ENCODE measurements around the gene INSRR.

INSRR gene

GRCh38 chr1:156858959-156859522 is at the start of gene INSRR:
TSS of gene INSRR (minus strand) at chr1:156859117. CDS start at chr1:156858621, 496 bp downstream.
- H3K4me3 ChIP-seq (ENCODE audit: low read depth, low read length) = peak within 1 kb of the TSS; percentile 40
- DNase-seq (ENCODE audit: low read depth) = no peak

DNA sequence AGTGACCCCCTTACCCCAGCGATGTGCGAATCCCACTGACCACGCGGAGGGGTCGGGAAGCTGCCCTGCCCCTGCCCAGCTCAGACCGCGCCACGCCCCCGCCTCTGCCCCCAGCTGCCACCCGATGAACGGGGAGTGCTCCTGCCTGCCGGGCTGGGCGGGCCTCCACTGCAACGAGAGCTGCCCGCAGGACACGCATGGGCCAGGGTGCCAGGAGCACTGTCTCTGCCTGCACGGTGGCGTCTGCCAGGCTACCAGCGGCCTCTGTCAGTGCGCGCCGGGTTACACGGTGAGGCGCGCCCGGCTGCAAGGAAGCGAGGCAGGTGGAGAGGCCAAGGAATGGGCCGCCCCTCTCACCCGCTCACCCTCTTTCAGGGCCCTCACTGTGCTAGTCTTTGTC is 49.6 kb upstream of the INSRR start:
- no peak overlapping the region for H3K4me3 ChIP-seq (ENCODE audit: low read depth, low read length)
- no peak for DNase-seq (ENCODE audit: low read depth)

DNA sequence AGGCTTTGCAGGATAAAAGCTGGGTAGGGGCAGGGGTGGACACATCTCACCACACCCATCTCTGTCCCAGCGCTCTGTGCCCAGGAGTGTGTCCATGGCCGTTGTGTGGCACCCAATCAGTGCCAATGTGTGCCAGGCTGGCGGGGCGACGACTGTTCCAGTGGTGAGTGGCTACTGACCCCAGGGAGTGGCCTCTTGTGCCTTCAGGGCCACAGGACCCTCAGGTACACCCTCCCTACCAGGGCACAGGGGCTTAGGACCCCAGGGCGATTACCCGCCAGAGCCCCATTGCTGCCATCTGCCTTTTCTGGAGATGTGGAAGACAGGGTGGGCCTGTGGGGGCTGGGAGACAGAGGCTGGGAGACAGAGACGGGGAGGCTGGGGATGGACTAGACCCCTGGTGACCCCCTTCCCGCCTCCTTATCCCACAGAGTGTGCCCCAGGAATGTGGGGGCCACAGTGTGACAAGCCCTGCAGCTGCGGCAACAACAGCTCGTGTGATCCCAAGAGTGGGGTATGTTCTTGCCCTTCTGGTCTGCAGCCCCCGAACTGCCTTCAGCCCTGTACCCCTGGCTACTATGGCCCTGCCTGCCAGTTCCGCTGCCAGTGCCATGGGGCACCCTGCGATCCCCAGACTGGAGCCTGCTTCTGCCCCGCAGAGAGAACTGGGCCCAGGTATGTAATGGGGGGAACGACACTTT is 47.4 kb upstream of the INSRR start:
- no peak for DNase-seq (ENCODE audit: low read depth)
- no peak overlapping the region for H3K4me3 ChIP-seq (ENCODE audit: low read depth, low read length)

- no peak for DNase-seq (ENCODE audit: low read depth)
- no peak overlapping the region for H3K4me3 ChIP-seq (ENCODE audit: low read depth, low read length)
Observed at GRCh38 chr1:156905651-156906050, 46.7 kb upstream of the INSRR start.

DNA sequence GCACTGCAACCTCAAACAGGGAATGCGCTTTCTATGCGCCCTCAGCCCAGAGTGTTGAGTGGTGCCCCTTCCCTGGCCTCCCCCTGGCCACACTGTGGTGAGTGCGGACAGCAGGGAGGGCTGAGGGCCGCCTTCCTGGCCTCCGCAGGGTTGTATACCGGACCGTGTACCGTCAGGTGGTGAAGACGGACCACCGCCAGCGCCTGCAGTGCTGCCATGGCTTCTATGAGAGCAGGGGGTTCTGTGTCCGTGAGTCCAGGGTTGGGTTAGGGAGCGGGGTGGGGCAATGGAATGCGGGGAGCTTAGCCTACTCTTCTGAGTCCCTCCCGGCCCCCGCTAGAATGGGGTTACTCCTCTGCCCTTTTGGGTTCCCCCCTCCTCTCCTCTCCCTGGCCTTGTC is 46.3 kb upstream of the INSRR start:
- DNase-seq (ENCODE audit: low read depth) = no peak

GRCh38 chr1:156904187-156904959 is 45.5 kb upstream of the INSRR start:
- no peak overlapping the region for H3K4me3 ChIP-seq (ENCODE audit: low read depth, low read length)
- DNase-seq (ENCODE audit: low read depth) = no peak

More for the DNA sequence above, 46.3 kb upstream of the INSRR start:
- no peak overlapping the region for H3K4me3 ChIP-seq (ENCODE audit: low read depth, low read length)

DNA sequence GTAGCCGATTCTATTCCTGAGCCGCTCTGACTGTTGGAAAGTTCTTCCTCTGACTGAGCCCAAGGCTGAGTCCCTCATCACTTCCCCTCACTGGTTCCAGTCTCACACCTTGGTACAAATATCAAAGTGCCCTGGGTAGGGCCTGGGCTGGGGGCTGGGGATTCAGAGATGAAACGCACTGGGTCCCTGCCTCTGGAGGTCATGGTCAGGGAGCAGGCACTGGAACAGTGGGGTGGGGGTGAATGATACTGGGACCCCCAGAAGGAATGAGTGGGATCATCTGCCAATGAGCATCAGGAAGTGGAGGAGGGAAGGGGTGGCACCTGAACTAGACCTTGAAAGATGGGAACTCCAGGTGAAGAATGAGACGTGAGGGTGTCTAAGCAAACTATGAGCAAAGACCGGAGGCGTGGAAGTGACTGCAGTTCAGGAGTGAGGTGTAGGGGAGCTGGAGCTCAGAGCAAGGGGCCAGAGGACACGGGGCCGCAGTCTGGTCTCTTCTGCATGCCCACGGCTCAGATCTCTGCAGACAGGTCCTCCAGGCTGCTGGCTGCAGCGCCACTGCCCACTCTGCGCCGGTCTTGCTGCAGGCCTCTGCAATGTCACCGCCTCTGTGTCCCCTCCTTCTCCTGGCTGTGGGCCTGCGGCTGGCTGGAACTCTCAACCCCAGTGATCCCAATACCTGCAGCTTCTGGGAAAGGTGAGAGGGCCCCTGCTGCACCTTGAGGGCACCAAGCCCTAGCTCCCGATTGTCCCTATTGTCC is 44.6 kb upstream of the INSRR start:
- no peak for DNase-seq (ENCODE audit: low read depth)
- no peak overlapping the region for H3K4me3 ChIP-seq (ENCODE audit: low read depth, low read length)

DNA sequence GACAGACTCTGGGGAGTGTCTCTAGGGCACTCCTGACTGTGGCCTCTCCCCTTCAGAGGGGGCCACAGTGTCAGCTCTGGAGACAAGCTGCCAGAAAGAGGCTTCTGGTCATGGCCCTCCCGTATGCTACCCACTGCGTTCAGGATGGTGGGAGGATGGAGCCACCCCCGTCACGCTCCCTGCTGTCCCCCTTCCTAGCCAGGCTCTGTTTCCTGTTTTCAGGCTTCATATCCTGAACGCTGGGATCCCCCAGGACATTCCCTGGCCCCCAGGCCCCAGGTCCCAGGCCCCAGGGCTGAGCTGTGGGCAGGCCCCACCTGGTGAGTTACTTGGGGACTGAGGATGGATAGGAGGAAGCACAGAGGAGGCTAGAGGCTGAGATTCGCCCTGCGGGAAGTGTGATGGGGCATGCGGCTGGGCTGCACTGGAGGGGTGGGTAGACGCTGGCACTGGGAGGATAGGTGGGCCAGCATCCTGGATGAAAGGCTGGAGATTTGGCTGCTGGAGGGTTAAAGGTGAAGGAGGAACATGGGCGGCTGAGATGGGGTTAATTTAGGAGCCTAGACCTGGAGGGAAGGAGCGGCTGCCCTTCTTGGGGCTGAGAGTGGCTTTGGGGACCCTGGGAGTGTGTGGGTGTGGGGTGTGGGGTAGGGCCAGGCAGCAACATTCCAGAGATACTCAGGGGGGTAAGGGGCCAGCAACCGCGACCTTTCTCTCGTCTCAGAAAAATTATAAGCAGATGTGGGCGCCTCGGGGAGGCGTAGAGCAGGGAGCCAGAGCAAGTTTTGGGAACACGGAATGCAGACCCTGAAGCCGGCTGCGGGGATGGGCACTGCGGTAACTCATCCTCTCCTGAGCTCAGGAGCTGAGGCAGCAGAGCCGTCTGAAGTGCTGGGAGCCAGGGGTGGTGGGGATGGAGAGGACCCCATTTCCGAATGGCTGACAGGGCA is 43.3 kb upstream of the INSRR start:
- no peak for DNase-seq (ENCODE audit: low read depth)
- no peak overlapping the region for H3K4me3 ChIP-seq (ENCODE audit: low read depth, low read length)

DNA sequence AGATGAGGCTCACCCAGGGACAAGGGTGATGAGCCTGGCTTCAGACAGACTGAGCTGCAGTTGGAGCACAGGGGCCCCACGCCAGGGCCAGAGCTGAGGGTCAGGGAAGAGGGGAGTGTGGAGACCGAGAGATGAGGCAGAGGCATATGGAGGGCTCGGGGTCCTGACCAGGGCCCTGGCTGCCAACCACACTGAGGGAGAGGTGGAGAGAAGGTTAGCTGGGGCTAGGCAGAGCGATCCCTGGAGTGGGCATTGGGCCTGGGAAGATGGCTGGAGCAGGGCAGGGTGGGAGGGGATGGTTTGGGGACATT is 42.6 kb upstream of the INSRR start:
- no peak for DNase-seq (ENCODE audit: low read depth)

GRCh38 chr1:156900896-156901589 is 42.1 kb upstream of the INSRR start:
- H3K4me3 ChIP-seq (ENCODE audit: low read depth, low read length) = no peak overlapping the region
- no peak for DNase-seq (ENCODE audit: low read depth)

More for the DNA sequence above, 42.6 kb upstream of the INSRR start:
- no peak overlapping the region for H3K4me3 ChIP-seq (ENCODE audit: low read depth, low read length)

DNA sequence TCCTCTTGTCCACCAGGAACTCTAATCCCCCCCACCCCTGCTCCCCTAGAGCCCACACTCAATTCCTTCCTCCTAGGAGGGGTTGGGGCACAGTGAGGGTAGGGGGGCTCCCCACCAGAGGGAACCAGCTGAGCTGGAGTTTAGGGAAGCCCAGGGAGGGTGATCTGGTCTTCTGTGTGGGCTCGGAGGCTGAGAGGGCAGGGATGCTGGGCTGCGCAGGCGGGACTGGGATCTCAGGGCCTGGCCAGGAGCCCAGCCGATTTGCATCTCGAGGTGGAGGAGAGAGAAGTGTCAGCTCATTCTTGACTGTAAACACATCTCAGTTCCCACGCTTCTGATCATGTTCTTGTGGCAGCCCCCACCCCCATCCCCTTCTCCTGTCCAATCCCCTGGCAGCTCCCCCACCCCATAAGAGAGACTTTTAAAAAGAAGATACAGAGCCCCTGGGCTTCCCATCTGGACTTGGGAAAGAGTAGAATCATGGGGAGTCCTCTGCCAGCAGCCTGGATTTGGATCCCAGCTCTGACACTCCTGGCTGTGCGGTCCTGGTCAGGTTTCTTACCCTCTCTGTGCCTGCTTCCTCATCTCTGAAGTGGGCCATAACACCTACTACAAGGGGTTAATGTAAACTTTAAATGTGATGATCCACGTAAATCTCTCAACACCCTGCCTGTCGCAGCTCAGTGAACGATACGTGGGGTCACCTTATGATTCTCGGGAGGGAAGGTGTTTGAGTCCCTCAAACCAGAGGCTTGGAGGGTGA is 41.2 kb upstream of the INSRR start:
- peak; percentile 75 for DNase-seq (ENCODE audit: low read depth)
- H3K4me3 ChIP-seq (ENCODE audit: low read depth, low read length) = no peak overlapping the region

GRCh38 chr1:156898971-156899664 is 40.2 kb upstream of the INSRR start:
- DNase-seq (ENCODE audit: low read depth) = no peak
- no peak overlapping the region for H3K4me3 ChIP-seq (ENCODE audit: low read depth, low read length)

DNA sequence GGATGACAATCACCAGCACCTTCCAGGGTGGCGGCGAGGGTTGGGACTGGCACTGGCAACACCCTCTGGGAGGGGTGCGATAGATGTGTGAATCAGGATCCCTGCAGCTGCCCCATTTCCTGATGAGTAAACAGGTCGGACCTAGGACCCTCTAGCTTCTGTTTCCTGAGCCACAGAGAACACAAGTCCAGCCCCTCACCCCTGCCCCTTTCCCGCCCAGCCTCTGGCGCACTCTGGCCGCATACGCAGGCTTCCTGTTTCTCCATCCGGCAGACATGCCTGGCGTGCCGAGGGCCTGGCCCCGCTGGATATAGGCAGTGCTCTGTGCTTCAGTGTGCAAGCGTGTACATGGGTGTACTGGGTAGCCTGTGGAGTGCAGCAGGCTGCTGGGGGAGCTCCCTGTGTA is 39.2 kb upstream of the INSRR start:
- H3K4me3 ChIP-seq (ENCODE audit: low read depth, low read length) = peak overlapping the region; percentile 0
- peak; percentile 60 for DNase-seq (ENCODE audit: low read depth)

GRCh38 chr1:156897078-156897825 is 38.3 kb upstream of the INSRR start:
- DNase-seq (ENCODE audit: low read depth) = no peak
- H3K4me3 ChIP-seq (ENCODE audit: low read depth, low read length) = no peak overlapping the region

DNA sequence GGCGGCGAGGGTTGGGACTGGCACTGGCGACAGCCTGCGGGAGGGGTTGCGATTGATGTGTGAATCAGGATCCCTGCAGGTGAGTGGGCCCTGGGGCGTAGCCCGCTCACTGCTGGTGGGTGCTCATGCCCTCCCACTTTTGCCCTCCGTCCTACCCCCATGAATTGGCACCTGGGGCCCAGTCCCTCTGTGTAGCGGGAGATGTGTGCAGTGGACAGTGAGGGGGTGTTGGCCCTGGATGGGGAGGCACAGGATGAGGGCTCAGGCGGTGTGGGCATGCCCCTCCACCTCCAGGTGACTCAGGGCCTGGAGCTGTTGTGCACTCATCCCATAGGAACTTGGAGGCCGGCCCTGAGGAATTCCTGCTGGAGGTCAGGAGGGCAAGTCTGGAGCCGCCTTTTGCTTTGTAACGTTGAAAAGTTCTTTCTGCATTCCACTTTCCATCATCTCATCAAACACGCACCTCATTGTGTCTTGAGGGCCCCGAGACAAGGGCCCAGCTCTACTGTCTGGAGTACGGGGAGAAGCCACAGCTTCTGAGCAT is 37.6 kb upstream of the INSRR start:
- peak; percentile 66 for DNase-seq (ENCODE audit: low read depth)
- no peak overlapping the region for H3K4me3 ChIP-seq (ENCODE audit: low read depth, low read length)

DNA sequence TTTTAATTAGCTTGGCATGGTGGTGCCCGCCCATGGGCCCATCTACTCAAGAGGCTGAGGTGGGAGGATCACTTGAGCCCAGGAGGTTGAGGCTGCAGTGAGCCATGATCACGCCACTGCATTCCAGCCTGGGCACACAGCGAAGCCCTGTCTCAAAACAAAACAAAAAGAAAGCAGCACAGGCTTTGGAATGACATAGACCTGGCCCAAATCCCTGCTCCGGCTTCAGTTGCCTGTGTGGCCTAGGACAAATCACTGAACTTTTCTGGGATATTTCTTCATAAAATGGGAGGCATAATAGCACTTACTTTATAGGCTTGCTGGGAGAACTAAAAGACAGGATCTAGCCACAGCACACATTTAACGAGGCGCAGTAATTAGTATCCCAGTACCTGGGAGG is 37.0 kb upstream of the INSRR start:
- H3K4me3 ChIP-seq (ENCODE audit: low read depth, low read length) = no peak overlapping the region
- DNase-seq (ENCODE audit: low read depth) = no peak

All from skeletal muscle cell (primary cell).